GM20431 (cell line): ENCODE results near the gene BOLA3.

Experiments used
- in situ Hi-C: fragments of 300-500 bp; cut with MseI, MboI; formaldehyde crosslinking; loops from one replicate; pipeline ENCODE4 v1.15.0; 2020; ENCODE audit warnings: low sequenced_read_pairs; ENCODE audit not compliant: unreplicated experiment

Gene BOLA3

DNA sequence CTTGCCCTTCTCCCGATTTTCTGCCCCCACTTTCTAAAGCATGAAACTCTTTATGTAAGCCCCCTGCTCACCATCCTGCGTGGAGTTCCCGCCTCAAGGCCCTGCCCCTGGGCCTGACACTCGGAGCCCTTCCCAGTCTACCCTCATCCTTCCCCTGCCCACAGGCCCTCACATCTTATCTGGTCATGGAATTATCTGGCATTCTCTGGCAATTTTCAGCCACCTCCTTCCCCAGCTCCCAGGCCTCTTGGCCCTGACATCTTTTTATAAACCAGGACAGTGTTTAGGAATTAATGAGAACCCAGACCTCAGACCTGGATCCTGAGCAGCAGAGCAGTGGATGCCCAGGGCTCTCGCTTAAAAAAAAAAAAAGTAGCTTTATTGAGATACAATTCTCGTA, 61.7 kb downstream of the BOLA3 start:
- in situ Hi-C loops = loop anchor here (25.0 kb wide), 1 partner anchor 174 kb away; no protein-coding TSS in a partner anchor
